ENCODE results near the gene ZNF417.

- TF ChIP-seq CTCF (IDR thresholded peaks at IDR 0.05) (no peak), EZH2 (IDR thresholded peaks at IDR 0.05; ENCODE audit: borderline replicate concordance, insufficient read depth, low read depth, low read length, poor library complexity, severe bottlenecking) (no peak)
Measured at GRCh38 chr19:57964761-57965160, 48.4 kb upstream of the ZNF417 start.
